Calu3 (cell line): ENCODE data around the gene CSTPP1. TPM values are rescaled to one million over a fixed set of nuclear protein-coding genes. Genes with fewer than 3 reads are reported as not detected.
A peak's percentile ranks its signal among the peaks of the same experiment; 100 is the strongest.

ENCODE experiments used
- BruUV-seq: library from RNA; stranded (reverse); fragments of 400-500 nt; replicated peaks from 2 replicates; lab custom pipeline; 2021; lab: Mats Ljungman, UMichigan
- CTCF ChIA-PET: fragments of 300-600 bp; sonication (Branson Sonifier 250); formaldehyde crosslinking; loops from one replicate; lab custom pipeline; 2022; ENCODE audit warnings: antibody characterized with exemption; lab: Charles Lee
- DNase-seq: peaks from one replicate; pipeline ENCODE4 v3.0.0; 2022
- H3K27ac Mint-ChIP-seq: one replicate; pipeline ENCODE4 v1.8.0; 2022; ENCODE audit warnings: mixed read lengths; ENCODE audit not compliant: unreplicated experiment
- H3K27me3 Mint-ChIP-seq: one replicate; pipeline ENCODE4 v1.8.0; 2022; ENCODE audit warnings: mixed read lengths; ENCODE audit not compliant: unreplicated experiment
- H3K36me3 Mint-ChIP-seq: one replicate; pipeline ENCODE4 v1.8.0; 2022; ENCODE audit warnings: mild to moderate bottlenecking, moderate library complexity, mixed read lengths; ENCODE audit not compliant: insufficient read depth, unreplicated experiment
- H3K4me1 Mint-ChIP-seq: one replicate; pipeline ENCODE4 v1.8.0; 2022; ENCODE audit warnings: mild to moderate bottlenecking, low read depth, mixed read lengths; ENCODE audit not compliant: unreplicated experiment
- H3K4me3 Mint-ChIP-seq: one replicate; pipeline ENCODE4 v1.8.0; 2022; ENCODE audit warnings: mild to moderate bottlenecking, low read depth, moderate library complexity, mixed read lengths; ENCODE audit not compliant: unreplicated experiment
- H3K9me3 Mint-ChIP-seq: one replicate; pipeline ENCODE4 v1.8.0; 2022; ENCODE audit warnings: low read depth, mixed read lengths; ENCODE audit not compliant: unreplicated experiment
- intact Hi-C: fragments of 100-400 bp; cut with micrococcal nuclease; formaldehyde crosslinking; loops from one replicate; pipeline ENCODE4 v1.10.0; 2022; ENCODE audit not compliant: unreplicated experiment
- total RNA-seq: library from RNA; stranded (reverse); gene quantifications from 2 replicates; pipeline ENCODE4 v1.2.3, GENCODE V29; 2022
- TF ChIP-seq, protein P1 (sequence below): fragments of 200-600 bp; IDR thresholded peaks from one replicate; pipeline ENCODE4 v1.8.0; 2022; ENCODE audit warnings: antibody characterized with exemption; ENCODE audit not compliant: unreplicated experiment

CSTPP1 gene
- total RNA-seq, 1 experiment from 2014 or later = 23.2 TPM

- Mint-ChIP-seq H3K4me1 (no peaks in the 10 kb centered on the region), H3K9me3 (no peaks in the 10 kb centered on the region), H3K27me3 (peaks cover 14% of the 10 kb centered on the region), H3K36me3 (no peaks in the 10 kb centered on the region), H3K27ac (no peak overlapping the region), H3K4me3 (no peak overlapping the region)
- peak; percentile 74 for DNase-seq
- intact Hi-C loops = loop anchor here (1.0 kb wide), 2 partner anchors 263 to 271 kb away; no protein-coding TSS in a partner anchor
- CTCF ChIA-PET = no interaction called here
- TF ChIP-seq, protein P1, sequence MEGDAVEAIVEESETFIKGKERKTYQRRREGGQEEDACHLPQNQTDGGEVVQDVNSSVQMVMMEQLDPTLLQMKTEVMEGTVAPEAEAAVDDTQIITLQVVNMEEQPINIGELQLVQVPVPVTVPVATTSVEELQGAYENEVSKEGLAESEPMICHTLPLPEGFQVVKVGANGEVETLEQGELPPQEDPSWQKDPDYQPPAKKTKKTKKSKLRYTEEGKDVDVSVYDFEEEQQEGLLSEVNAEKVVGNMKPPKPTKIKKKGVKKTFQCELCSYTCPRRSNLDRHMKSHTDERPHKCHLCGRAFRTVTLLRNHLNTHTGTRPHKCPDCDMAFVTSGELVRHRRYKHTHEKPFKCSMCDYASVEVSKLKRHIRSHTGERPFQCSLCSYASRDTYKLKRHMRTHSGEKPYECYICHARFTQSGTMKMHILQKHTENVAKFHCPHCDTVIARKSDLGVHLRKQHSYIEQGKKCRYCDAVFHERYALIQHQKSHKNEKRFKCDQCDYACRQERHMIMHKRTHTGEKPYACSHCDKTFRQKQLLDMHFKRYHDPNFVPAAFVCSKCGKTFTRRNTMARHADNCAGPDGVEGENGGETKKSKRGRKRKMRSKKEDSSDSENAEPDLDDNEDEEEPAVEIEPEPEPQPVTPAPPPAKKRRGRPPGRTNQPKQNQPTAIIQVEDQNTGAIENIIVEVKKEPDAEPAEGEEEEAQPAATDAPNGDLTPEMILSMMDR = peak; percentile 74
- no TSS peak for BruUV-seq
These were observed 46.7 kb upstream of the CSTPP1 start for GRCh38 chr11:46889689-46890475.

DNA sequence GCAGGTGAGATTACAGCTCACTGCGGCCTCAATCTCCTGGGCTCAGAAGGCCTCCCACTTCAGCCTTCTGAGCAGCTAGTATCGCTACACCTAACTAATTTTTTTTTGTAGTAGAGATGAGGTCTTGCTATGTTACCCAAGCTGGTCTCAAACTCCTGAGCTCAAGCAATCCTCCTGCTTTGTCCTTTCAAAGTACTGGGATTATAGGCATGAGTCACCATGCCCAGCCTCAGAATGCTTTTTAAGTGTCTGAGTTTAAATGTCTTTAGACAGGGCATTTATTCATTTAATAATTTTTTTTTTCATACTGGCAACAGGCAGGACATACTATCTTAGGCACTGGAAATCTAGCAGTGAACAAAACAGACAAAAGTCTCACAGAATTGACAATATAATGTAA is 45.9 kb upstream of the CSTPP1 start:
- TF ChIP-seq, protein P1 = no peak
- CTCF ChIA-PET = interaction anchor here (0.6 to 0.7 kb wide), 3 partner anchors 27 to 293 kb away, joined by 3 to 5 read pairs (median 3); no protein-coding TSS in a partner anchor
- H3K36me3 Mint-ChIP-seq = no peaks in the 10 kb centered on the region
- no peak overlapping the region for H3K4me3 Mint-ChIP-seq
- H3K27ac Mint-ChIP-seq = no peak overlapping the region
- no peak for DNase-seq
- intact Hi-C loops = no loop called here
- H3K4me1 Mint-ChIP-seq = no peaks in the 10 kb centered on the region
- H3K27me3 Mint-ChIP-seq = peaks cover 14% of the 10 kb centered on the region
- no peaks in the 10 kb centered on the region for H3K9me3 Mint-ChIP-seq
- no TSS peak for BruUV-seq

DNA sequence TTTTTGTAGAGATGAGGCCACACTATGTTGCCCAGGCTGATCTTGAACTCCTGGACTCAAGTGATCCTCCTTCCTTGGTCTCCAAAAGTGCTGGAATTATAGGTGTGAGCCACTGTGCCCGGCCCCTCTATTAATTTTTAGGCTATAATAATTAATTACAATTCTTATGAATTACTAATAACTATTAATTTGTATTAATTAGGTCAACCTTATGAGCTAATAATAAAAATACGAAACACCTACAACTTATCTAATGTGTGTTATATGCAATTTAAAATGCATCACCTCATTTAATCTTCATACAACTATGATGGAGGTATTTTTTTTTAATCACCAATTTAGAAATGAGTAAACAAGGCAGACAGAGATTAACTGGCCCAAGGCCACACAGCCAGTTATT is 44.5 kb upstream of the CSTPP1 start:
- Mint-ChIP-seq H3K9me3 (no peaks in the 10 kb centered on the region), H3K4me1 (no peaks in the 10 kb centered on the region), H3K27ac (no peak overlapping the region), H3K4me3 (no peak overlapping the region), H3K36me3 (no peaks in the 10 kb centered on the region), H3K27me3 (peaks cover 4% of the 10 kb centered on the region)
- DNase-seq = no peak
- intact Hi-C loops = no loop called here
- TF ChIP-seq, protein P1 = no peak
- no TSS peak for BruUV-seq
- CTCF ChIA-PET = no interaction called here

DNA sequence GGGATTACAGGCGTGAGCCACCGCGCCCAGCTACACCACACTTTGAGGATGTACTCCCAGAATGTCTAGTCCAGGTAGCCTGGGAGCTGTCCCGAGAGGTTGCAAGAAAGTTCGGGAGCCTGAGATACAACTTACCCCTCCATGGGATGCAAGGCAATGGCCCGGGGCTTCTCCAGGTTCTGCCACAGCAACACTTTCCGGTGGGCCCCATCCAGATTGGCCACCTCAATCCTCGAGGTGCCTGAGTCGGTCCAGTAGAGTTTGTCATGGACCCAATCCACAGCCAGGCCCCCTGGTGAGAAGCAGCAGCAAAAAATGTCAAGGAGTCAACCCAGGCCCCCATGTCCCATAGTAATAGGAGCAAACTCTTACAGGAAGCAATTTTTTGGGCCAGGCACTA is 43.7 kb upstream of the CSTPP1 start:
- no peak for DNase-seq
- intact Hi-C loops = no loop called here
- no peaks in the 10 kb centered on the region for H3K9me3 Mint-ChIP-seq
- TF ChIP-seq, protein P1 = no peak
- H3K27ac Mint-ChIP-seq = no peak overlapping the region
- no peak overlapping the region for H3K4me3 Mint-ChIP-seq
- H3K36me3 Mint-ChIP-seq = no peaks in the 10 kb centered on the region
- no TSS peak for BruUV-seq
- CTCF ChIA-PET = no interaction called here
- no peaks in the 10 kb centered on the region for H3K27me3 Mint-ChIP-seq
- no peaks in the 10 kb centered on the region for H3K4me1 Mint-ChIP-seq
